GM19452 (cell line): ENCODE measurements around the gene PYROXD2.
"Not testable (repeated sequence)": the region's sequence is repeated elsewhere in the genome, so short reads cannot be mapped to it uniquely, and the experiment has no call there.

Experiments used
- ATAC-seq: cut with Tn5 transposase; IDR thresholded peaks from one replicate; pipeline ENCODE4 v1.9.1; 2021; ENCODE audit not compliant: unreplicated experiment

The PYROXD2 gene

GRCh38 chr10:98396096-98397063 lies 18.6 kb downstream of the PYROXD2 start:
- ATAC-seq, result no peak

- ATAC-seq, result no peak
Measured at GRCh38 chr10:98394851-98395440, 20.0 kb downstream of the PYROXD2 start.

- no peak for ATAC-seq
Measured at GRCh38 chr10:98391578-98391991, 23.4 kb downstream of the PYROXD2 start.

GRCh38 chr10:98391065-98391464 lies 23.9 kb downstream of the PYROXD2 start:
- no peak for ATAC-seq

- ATAC-seq, result no peak
Measured at GRCh38 chr10:98390406-98390805, 24.6 kb downstream of the PYROXD2 start.

GRCh38 chr10:98389398-98389797 lies 25.6 kb downstream of the PYROXD2 start:
- no peak for ATAC-seq

- ATAC-seq, result no peak
Measured at GRCh38 chr10:98388101-98388655, 26.8 kb downstream of the PYROXD2 start.

GRCh38 chr10:98384531-98385133 lies 30.4 kb downstream of the PYROXD2 start:
- no peak for ATAC-seq

GRCh38 chr10:98383869-98384268 lies 31.1 kb downstream of the PYROXD2 start:
- no peak for ATAC-seq

- not testable (repeated sequence) for ATAC-seq
Measured at GRCh38 chr10:98383134-98383667, 31.8 kb downstream of the PYROXD2 start.

- no peak for ATAC-seq
Measured at GRCh38 chr10:98382691-98383101, 32.3 kb downstream of the PYROXD2 start.

- ATAC-seq, result no peak
Measured at GRCh38 chr10:98380493-98381339, 34.3 kb downstream of the PYROXD2 start.

- no peak for ATAC-seq
Measured at GRCh38 chr10:98378722-98379121, 36.3 kb downstream of the PYROXD2 start.

- ATAC-seq, result no peak
Measured at GRCh38 chr10:98377536-98377935, 37.4 kb downstream of the PYROXD2 start.

- ATAC-seq, result no peak
Measured at GRCh38 chr10:98377001-98377400, 38.0 kb downstream of the PYROXD2 start.

- no peak for ATAC-seq
Measured at GRCh38 chr10:98376485-98376884, 38.5 kb downstream of the PYROXD2 start.

- ATAC-seq, result no peak
Measured at GRCh38 chr10:98374217-98374985, 40.6 kb downstream of the PYROXD2 start.

GRCh38 chr10:98373260-98374040 lies 41.5 kb downstream of the PYROXD2 start:
- ATAC-seq, result no peak
